Spinal cord (tissue), 10 donors: ENCODE results near the gene KRTAP5-5. TPM values are rescaled to one million over a fixed set of nuclear protein-coding genes. Genes with fewer than 3 reads are reported as not detected.
"Not testable (repeated sequence)": the region's sequence is repeated elsewhere in the genome, so short reads cannot be mapped to it uniquely, and the experiment has no call there.

Experiments used
- DNase-seq, 6 donors: peaks; one replicate each; pipeline versions ENCODE4 v3.0.0 to v3.0.0-alpha.2; 2013 to 2015; ENCODE audit warnings: low spot score in 6 of 6, low read depth in 4 of 6
- H3K27ac ChIP-seq: one replicate; pipeline ENCODE4 v1.5.1; 2013; ENCODE audit warnings: low read depth, low read length, control low read depth
- H3K27me3 ChIP-seq: one replicate; pipeline ENCODE4 v1.6.1; 2013; ENCODE audit warnings: low read length; ENCODE audit not compliant: control insufficient read depth, insufficient read depth
- H3K36me3 ChIP-seq: one replicate; pipeline ENCODE4 v1.6.1; 2013; ENCODE audit warnings: low read length; ENCODE audit not compliant: control insufficient read depth, insufficient read depth
- H3K4me1 ChIP-seq: one replicate; pipeline ENCODE4 v1.6.1; 2013; ENCODE audit warnings: low read length; ENCODE audit not compliant: control insufficient read depth, insufficient read depth
- H3K4me3 ChIP-seq: one replicate; pipeline ENCODE4 v1.5.1; 2013; ENCODE audit warnings: low read depth, low read length, control low read depth
- H3K9me3 ChIP-seq: one replicate; pipeline ENCODE4 v1.6.1; 2013; ENCODE audit warnings: low read length; ENCODE audit not compliant: control insufficient read depth, insufficient read depth
- WGBS: methylation state at CpG from one replicate; pipeline ENCODE4 v1.1.5; 2013; ENCODE audit warnings: missing lambda C conversion rate; ENCODE audit not compliant: insufficient coverage; 5-methylcytosine and 5-hydroxymethylcytosine counted together
- polyA plus RNA-seq, 2 donors: library from polyadenylated mRNA; unstranded; fragments of 120-200 nt; gene quantifications; one replicate each; pipeline ENCODE4 v1.2.1, GENCODE V29; 2013; ENCODE audit not compliant: insufficient read length in 2 of 2
- total RNA-seq, 2 donors: library from RNA; depleted of rRNA in 1 of 2; stranded (reverse); fragments of 120-200 nt in 1 of 2; fragments of >200 nt in 1 of 2; gene quantifications; one replicate each; pipeline versions ENCODE4 v1.2.3 to v1.2.4, GENCODE V29; 2013 to 2014
- donor health status: healthy.

The KRTAP5-5 gene
- total and polyA plus RNA-seq, 4 donors: not detected

- WGBS: 92% methylated on average over 7 of the region's 7 CpGs
- Histone ChIP-seq H3K27me3 (peaks cover 5% of the 10 kb centered on the region), H3K27ac (no peak overlapping the region), H3K36me3 (no peaks in the 10 kb centered on the region), H3K9me3 (no peaks in the 10 kb centered on the region), H3K4me3 (no peak overlapping the region), H3K4me1 (no peaks in the 10 kb centered on the region)
- DNase-seq: no peak
Measured at GRCh38 chr11:1604711-1605110, 24.9 kb upstream of the KRTAP5-5 start.

GRCh38 chr11:1605923-1606322, 23.7 kb upstream of the KRTAP5-5 start:
- H3K4me1 ChIP-seq, DNase-seq, H3K4me3 ChIP-seq, H3K9me3 ChIP-seq, H3K36me3 ChIP-seq, H3K27me3 ChIP-seq, H3K27ac ChIP-seq: not testable (repeated sequence)
- WGBS: 88% methylated on average over 9 of the region's 13 CpGs

GRCh38 chr11:1607156-1607845, 22.3 kb upstream of the KRTAP5-5 start:
- WGBS: 25% methylated on average over 18 of the region's 18 CpGs
- not testable (repeated sequence) for H3K27me3 ChIP-seq, DNase-seq, H3K9me3 ChIP-seq, H3K4me1 ChIP-seq, H3K36me3 ChIP-seq, H3K4me3 ChIP-seq, H3K27ac ChIP-seq

- not testable (repeated sequence) for H3K27me3 ChIP-seq, H3K4me3 ChIP-seq, H3K36me3 ChIP-seq, H3K9me3 ChIP-seq, DNase-seq, H3K27ac ChIP-seq, H3K4me1 ChIP-seq
- 87% methylated on average over 3 of the region's 5 CpGs for WGBS
Measured at GRCh38 chr11:1607901-1608300, 21.7 kb upstream of the KRTAP5-5 start.

GRCh38 chr11:1608363-1608762, 21.2 kb upstream of the KRTAP5-5 start, which contains the start of gene KRTAP5-3:
KRTAP5-3 (minus strand) TSS chr11:1608463; CDS start chr11:1608385, 78 bp downstream.
- 71% methylated on average over 1 of the region's 4 CpGs for WGBS
- Histone ChIP-seq H3K27me3 (peaks cover 5% of the 10 kb centered on the region), H3K4me1 (no peaks in the 10 kb centered on the region), H3K4me3 (no peak within 1 kb of the TSS), H3K27ac (no peak within 1 kb of the TSS), H3K9me3 (no peaks in the 10 kb centered on the region), H3K36me3 (no peaks in the 10 kb centered on the region)
- no peak for DNase-seq

- WGBS: 82% methylated on average over 5 of the region's 10 CpGs
Measured at GRCh38 chr11:1618231-1618630, 11.3 kb upstream of the KRTAP5-5 start.

GRCh38 chr11:1619449-1619848, 10.1 kb upstream of the KRTAP5-5 start:
- DNase-seq: no peak
- H3K36me3 ChIP-seq: no peaks in the 10 kb centered on the region
- no peak overlapping the region for H3K27ac ChIP-seq
- H3K4me1 ChIP-seq: no peaks in the 10 kb centered on the region
- H3K9me3 ChIP-seq: no peaks in the 10 kb centered on the region
- H3K27me3 ChIP-seq: no peaks in the 10 kb centered on the region
- 78% methylated on average over 4 of the region's 10 CpGs for WGBS
- H3K4me3 ChIP-seq: no peak overlapping the region

More at GRCh38 chr11:1618231-1618630, 11.3 kb upstream of the KRTAP5-5 start:
- Histone ChIP-seq H3K4me1 (no peaks in the 10 kb centered on the region), H3K36me3 (no peaks in the 10 kb centered on the region), H3K27me3 (no peaks in the 10 kb centered on the region), H3K9me3 (no peaks in the 10 kb centered on the region), H3K4me3 (no peak overlapping the region), H3K27ac (no peak overlapping the region)
- no peak for DNase-seq

- H3K27ac ChIP-seq: no peak within 1 kb of the TSS
- H3K9me3 ChIP-seq: no peaks in the 10 kb centered on the region
- no peak for DNase-seq
- no peak within 1 kb of the TSS for H3K4me3 ChIP-seq
- H3K4me1 ChIP-seq: no peaks in the 10 kb centered on the region
- no peaks in the 10 kb centered on the region for H3K27me3 ChIP-seq
- no CpG with 5 or more reads among the region's 1 CpG for WGBS
- no peaks in the 10 kb centered on the region for H3K36me3 ChIP-seq
Measured at GRCh38 chr11:1622086-1622485, 7.5 kb upstream of the KRTAP5-5 start, which contains the start of gene KRTAP5-4. KRTAP5-4 (minus strand) TSS chr11:1622138; CDS start chr11:1622093, 45 bp downstream.

GRCh38 chr11:1623716-1624115, 5.9 kb upstream of the KRTAP5-5 start:
- Histone ChIP-seq H3K27me3 (no peaks in the 10 kb centered on the region), H3K36me3 (no peaks in the 10 kb centered on the region), H3K4me1 (peaks cover 2% of the 10 kb centered on the region), H3K9me3 (no peaks in the 10 kb centered on the region), H3K27ac (no peak overlapping the region), H3K4me3 (no peak overlapping the region)
- 89% methylated on average over 9 of the region's 9 CpGs for WGBS
- DNase-seq: no peak

- no peak for DNase-seq
- Histone ChIP-seq H3K4me1 (peaks cover 3% of the 10 kb centered on the region), H3K27me3 (no peaks in the 10 kb centered on the region), H3K27ac (no peak overlapping the region), H3K9me3 (no peaks in the 10 kb centered on the region), H3K4me3 (no peak overlapping the region), H3K36me3 (no peaks in the 10 kb centered on the region)
- WGBS: 66% methylated on average over 16 of the region's 16 CpGs
Measured at GRCh38 chr11:1624621-1625020, 5.0 kb upstream of the KRTAP5-5 start.
